AG09319 (cell line): ENCODE results near the gene SPEG.
"Not testable (repeated sequence)": the region's sequence is repeated elsewhere in the genome, so short reads cannot be mapped to it uniquely, and the experiment has no call there.

ENCODE experiments used
- DNase-seq: peaks from one replicate; pipeline ENCODE4 v3.0.0-alpha.2; 2010; ENCODE audit warnings: low read depth; ENCODE audit errors: extremely low read depth
- TF ChIP-seq, protein P1 (sequence below): IDR thresholded peaks from 2 replicates; pipeline ENCODE4 v1.5.1; 2011; ENCODE audit warnings: low read depth, mild to moderate bottlenecking, inconsistent platforms, low read length, moderate library complexity

Gene SPEG

DNA sequence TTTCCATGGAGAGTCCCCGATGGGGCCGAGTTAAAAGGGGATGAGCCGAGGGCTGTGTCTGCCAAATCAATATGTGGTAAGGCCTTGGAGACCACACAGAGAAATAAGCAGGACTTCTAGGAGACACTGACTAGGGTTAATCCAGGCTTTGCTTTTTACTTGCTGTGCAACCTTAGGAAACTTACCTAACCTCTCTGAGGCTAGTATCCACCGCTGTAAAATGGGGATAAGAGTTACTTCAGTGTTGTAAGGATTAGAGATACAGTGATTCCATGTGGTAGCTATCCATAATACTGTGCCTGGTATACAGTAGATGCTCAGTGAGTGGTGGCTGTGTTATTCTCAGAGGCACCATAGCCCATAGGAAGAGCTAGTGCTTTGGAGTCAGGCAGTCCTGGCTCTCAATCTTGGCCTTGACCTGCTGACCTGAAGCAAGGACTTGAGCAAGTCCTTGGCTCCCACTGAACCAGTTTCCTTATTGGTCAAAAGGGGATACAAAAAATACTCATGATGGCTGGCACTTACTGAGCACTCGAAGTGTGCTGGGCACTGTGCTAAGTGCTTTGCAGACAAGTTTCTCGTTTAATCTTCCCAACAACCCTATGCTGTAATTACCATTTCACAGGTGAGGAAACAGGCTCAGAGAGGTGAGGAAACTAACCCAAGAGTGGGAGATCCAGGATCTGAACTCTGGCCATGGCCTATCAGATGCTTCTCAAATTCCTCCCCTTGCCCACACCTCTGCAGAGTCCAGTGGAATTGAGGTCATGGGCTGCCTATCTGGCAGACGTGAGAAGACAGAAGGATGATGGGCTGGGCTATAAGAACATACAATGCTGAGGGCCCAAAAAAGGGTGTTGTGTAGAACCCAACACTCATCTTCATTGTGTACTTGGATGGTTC is 28.4 kb upstream of the SPEG start:
- TF ChIP-seq, protein P1, sequence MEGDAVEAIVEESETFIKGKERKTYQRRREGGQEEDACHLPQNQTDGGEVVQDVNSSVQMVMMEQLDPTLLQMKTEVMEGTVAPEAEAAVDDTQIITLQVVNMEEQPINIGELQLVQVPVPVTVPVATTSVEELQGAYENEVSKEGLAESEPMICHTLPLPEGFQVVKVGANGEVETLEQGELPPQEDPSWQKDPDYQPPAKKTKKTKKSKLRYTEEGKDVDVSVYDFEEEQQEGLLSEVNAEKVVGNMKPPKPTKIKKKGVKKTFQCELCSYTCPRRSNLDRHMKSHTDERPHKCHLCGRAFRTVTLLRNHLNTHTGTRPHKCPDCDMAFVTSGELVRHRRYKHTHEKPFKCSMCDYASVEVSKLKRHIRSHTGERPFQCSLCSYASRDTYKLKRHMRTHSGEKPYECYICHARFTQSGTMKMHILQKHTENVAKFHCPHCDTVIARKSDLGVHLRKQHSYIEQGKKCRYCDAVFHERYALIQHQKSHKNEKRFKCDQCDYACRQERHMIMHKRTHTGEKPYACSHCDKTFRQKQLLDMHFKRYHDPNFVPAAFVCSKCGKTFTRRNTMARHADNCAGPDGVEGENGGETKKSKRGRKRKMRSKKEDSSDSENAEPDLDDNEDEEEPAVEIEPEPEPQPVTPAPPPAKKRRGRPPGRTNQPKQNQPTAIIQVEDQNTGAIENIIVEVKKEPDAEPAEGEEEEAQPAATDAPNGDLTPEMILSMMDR: no peak
- DNase-seq: no peak

DNA sequence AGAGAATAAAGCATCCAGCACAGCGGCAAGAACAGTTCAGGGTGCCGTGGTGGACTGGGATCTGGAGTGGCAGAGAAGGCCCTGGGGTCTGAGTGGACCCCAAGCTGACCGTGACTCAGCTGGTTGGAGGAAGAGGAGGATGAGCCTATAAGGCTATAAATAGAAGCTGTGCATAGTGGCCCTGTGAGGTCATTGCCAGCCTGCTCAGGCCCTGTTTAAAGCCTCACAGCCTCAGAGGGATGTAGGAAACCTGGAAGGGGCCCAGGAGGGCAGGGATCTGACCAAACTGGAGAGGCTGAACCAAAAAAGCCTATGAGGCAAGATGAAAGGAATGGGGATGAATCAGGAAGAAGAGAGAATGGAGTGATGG is 27.8 kb upstream of the SPEG start:
- TF ChIP-seq, protein P1: no peak
- DNase-seq: peak; percentile 66

DNA sequence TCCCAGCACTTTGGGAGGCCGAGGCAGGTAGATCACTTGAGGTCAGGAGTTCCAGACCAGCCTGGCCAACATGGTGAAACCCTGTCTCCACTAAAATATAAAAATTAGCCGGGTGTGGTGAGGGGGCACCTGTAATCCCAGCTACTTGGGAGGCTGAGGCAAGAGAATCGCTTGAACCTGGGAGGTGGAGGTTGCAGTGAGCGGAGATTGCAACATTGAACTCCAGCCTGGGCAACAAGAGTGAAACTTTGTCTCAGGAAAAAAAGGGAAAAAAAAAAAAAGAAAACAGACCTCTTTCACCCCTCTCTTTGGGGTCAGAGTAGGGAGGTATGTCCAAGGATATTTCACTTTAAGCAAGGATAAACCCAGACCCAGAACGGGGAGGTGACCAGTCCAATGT is 27.3 kb upstream of the SPEG start:
- not testable (repeated sequence) for DNase-seq

DNA sequence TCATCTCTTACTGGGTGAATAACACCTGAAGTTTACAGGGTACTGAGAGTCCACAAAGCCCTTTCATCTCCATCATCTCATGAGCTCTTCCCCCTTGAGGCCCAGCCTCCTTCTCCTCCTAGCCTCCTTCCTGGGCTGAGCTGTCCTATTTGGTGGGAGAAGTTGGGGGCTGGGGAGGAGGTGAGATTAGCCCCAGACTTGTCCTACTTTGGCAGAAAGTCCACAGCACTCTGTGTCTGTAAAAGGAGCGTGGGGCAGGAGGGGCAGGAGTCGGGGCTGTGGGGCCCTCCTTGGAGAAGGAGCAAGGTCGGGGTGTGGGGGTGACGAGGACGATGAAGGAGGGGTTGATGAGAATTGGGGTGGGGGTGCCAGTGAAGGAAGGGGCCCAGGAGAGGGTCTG is 26.4 kb upstream of the SPEG start:
- no peak for DNase-seq

DNA sequence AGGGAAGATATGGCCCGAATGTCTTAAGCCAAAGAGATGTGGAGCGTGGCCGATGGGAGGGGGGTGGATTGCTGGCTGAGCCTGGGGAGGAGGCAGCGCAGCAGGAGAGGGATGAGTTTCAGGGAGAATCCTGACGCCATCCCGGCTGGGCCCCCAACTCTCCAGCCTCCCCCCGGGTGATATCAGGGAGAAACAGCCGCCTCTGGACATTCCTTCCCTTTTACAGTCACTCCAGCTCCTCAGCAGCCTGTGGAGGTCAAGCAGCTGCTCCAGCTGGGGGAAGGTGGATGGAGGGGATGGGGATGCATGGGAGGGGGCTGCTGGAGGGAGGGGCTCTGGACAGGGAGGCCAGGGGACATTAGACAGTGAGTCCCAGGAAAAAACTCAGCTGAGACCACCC is 26.0 kb upstream of the SPEG start:
- no peak for DNase-seq
- TF ChIP-seq, protein P1: no peak

More for the DNA sequence above, 26.4 kb upstream of the SPEG start:
- TF ChIP-seq, protein P1: no peak

DNA sequence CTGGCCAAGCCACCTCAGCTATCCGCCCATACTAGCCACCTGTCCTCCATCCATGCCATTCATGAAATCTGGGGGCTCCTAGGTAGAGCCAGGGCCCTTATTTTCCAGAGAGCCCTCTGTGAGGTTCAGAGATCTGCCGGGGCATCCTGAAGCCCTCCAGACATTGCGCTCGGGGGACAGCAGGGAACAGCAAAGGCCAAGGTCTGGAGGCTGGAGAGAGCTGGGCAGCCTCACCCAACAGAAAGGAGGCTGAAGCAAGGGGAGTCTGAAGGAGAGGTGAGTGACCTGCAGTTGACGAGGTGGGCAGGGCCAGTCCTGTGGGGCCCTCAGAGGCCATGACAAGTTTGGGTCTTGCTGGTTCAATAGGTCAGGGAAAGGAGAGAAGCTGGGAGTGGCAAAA is 25.0 kb upstream of the SPEG start:
- TF ChIP-seq, protein P1: no peak
- DNase-seq: no peak

DNA sequence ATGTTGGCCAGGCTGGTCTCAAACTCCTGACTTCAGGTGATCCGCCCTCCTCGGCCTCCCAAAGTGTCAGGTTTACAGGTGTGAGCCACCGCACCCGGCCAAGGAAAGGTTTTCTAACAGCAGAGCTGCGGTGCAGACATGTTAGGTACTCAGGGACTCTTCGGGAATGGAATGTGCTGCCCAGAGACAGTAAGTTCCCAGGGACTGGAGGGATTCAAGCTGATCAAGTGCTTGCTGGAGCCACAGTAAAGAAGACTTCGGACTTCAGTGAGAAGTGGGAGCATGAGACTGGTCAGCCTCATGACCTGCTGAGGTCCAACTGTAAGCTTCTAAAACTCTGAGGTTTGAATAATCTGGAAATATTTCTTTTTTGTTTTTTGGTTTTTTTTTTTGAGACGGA is 24.3 kb upstream of the SPEG start:
- TF ChIP-seq, protein P1: no peak

DNA sequence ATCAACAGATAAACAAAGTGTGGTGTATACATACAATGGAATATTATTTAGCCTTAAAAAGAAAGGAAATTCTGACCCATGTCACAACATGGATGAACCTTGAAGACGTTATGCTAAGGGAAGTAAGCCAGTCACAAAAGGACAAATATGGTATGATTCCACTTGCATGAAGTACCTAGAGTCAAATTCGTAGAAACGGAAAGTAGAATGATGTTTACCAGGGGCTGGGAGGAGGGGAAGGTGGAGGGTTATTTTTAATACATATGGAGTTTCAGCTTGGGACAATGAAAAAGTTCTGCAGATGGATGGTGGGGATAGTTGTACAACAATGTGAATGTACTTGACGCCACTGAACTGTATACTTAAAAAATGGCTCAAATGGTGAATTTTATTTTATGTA is 19.8 kb upstream of the SPEG start:
- TF ChIP-seq, protein P1: no peak
- no peak for DNase-seq

More for the DNA sequence above, 24.3 kb upstream of the SPEG start:
- DNase-seq: no peak
